Panc1 (cell line): ENCODE results near the gene ZCWPW2.

ENCODE experiments used
- POLR2AphosphoS5 ChIP-seq: IDR thresholded peaks from 2 replicates; pipeline ENCODE4 v1.6.1; 2012; ENCODE audit warnings: mild to moderate bottlenecking, low read depth, low read length, moderate library complexity
- TCF7L2 ChIP-seq: IDR thresholded peaks from 2 replicates; pipeline ENCODE4 v1.6.1; 2011; ENCODE audit warnings: mild to moderate bottlenecking, low read depth, low read length, inconsistent platforms
- TF ChIP-seq, protein P1 (sequence below): fragments of 450-650 bp; IDR thresholded peaks from 2 replicates; pipeline ENCODE4 v1.5.1; 2017; ENCODE audit warnings: mild to moderate bottlenecking
- TF ChIP-seq, protein P2 (sequence below), 2 experiments: IDR thresholded peaks; 2 replicates each; pipeline ENCODE4 v1.6.1; 2011 to 2012; ENCODE audit warnings: low read depth in 2 of 2, control low read depth in 1 of 2, low read length in 1 of 2, mild to moderate bottlenecking in 1 of 2, moderate library complexity in 1 of 2; ENCODE audit not compliant: insufficient read depth in 1 of 2

DNA sequence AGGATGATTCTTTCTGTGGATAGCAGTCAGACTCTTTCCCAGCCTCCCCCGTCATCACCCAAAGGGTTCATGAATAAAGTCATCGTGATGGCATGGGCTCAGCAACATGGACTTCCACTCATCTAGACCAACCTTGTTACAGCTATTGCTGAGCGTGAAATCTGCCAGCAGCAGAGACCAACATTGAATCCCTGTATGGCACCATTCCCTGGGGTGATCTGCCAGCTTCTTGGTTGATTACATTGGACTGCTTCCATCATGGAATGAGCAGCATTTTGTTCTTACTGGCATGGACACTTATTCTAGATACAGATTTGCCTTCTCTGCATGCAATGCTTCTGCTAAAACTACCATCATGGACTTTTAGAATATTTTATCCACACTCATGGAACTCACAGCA, 195.7 kb downstream of the ZCWPW2 start:
- TF ChIP-seq POLR2AphosphoS5: no peak
- TF ChIP-seq, protein P1, sequence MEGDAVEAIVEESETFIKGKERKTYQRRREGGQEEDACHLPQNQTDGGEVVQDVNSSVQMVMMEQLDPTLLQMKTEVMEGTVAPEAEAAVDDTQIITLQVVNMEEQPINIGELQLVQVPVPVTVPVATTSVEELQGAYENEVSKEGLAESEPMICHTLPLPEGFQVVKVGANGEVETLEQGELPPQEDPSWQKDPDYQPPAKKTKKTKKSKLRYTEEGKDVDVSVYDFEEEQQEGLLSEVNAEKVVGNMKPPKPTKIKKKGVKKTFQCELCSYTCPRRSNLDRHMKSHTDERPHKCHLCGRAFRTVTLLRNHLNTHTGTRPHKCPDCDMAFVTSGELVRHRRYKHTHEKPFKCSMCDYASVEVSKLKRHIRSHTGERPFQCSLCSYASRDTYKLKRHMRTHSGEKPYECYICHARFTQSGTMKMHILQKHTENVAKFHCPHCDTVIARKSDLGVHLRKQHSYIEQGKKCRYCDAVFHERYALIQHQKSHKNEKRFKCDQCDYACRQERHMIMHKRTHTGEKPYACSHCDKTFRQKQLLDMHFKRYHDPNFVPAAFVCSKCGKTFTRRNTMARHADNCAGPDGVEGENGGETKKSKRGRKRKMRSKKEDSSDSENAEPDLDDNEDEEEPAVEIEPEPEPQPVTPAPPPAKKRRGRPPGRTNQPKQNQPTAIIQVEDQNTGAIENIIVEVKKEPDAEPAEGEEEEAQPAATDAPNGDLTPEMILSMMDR: no peak
- TF ChIP-seq, protein P2, sequence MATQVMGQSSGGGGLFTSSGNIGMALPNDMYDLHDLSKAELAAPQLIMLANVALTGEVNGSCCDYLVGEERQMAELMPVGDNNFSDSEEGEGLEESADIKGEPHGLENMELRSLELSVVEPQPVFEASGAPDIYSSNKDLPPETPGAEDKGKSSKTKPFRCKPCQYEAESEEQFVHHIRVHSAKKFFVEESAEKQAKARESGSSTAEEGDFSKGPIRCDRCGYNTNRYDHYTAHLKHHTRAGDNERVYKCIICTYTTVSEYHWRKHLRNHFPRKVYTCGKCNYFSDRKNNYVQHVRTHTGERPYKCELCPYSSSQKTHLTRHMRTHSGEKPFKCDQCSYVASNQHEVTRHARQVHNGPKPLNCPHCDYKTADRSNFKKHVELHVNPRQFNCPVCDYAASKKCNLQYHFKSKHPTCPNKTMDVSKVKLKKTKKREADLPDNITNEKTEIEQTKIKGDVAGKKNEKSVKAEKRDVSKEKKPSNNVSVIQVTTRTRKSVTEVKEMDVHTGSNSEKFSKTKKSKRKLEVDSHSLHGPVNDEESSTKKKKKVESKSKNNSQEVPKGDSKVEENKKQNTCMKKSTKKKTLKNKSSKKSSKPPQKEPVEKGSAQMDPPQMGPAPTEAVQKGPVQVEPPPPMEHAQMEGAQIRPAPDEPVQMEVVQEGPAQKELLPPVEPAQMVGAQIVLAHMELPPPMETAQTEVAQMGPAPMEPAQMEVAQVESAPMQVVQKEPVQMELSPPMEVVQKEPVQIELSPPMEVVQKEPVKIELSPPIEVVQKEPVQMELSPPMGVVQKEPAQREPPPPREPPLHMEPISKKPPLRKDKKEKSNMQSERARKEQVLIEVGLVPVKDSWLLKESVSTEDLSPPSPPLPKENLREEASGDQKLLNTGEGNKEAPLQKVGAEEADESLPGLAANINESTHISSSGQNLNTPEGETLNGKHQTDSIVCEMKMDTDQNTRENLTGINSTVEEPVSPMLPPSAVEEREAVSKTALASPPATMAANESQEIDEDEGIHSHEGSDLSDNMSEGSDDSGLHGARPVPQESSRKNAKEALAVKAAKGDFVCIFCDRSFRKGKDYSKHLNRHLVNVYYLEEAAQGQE (IDR thresholded peaks at IDR 0.05; ENCODE audit: insufficient read depth in 1 of 2, low read depth in 2 of 2, low read length in 1 of 2): no peak
- no peak for TF ChIP-seq TCF7L2
